ENCODE results near the gene ARFIP1.

ARFIP1 gene

DNA sequence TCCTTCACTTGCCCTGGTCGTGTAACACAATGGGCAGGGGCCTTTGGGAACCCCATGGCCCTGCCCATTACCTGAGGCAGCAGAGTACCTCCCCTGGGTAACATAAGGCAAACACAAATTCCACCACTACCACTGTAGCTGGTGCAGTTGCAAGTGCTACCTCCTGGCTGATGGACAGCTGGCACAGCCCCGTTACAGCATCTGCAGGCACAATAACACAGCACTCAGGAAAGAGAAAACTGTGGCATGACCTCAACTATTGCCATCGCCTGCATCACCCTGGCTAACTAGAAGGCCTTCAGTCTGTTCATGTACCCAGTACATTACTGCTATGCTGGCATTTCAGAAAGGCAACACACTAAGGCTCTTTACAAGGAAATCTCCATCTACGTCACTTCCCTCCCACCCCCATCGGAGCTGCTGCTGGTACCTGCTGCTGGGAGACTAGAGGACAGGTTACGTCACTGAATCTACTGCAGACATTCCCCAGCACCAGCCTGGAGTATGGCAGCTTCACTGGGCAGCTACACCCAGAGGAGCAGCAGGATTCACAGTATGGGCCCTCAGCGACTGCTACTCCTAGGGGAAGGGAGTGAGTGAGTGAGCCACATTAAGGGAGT lies 39.4 kb downstream of the ARFIP1 start:
- DNase-seq (ENCODE audit: low read depth) = no peak
- H3K4me3 ChIP-seq (ENCODE audit: low read length) = no peak overlapping the region
- TF ChIP-seq, protein P1, sequence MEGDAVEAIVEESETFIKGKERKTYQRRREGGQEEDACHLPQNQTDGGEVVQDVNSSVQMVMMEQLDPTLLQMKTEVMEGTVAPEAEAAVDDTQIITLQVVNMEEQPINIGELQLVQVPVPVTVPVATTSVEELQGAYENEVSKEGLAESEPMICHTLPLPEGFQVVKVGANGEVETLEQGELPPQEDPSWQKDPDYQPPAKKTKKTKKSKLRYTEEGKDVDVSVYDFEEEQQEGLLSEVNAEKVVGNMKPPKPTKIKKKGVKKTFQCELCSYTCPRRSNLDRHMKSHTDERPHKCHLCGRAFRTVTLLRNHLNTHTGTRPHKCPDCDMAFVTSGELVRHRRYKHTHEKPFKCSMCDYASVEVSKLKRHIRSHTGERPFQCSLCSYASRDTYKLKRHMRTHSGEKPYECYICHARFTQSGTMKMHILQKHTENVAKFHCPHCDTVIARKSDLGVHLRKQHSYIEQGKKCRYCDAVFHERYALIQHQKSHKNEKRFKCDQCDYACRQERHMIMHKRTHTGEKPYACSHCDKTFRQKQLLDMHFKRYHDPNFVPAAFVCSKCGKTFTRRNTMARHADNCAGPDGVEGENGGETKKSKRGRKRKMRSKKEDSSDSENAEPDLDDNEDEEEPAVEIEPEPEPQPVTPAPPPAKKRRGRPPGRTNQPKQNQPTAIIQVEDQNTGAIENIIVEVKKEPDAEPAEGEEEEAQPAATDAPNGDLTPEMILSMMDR (IDR thresholded peaks at IDR 0.05; ENCODE audit: insufficient read depth, low read depth, low read length, missing control alignments) = no peak

DNA sequence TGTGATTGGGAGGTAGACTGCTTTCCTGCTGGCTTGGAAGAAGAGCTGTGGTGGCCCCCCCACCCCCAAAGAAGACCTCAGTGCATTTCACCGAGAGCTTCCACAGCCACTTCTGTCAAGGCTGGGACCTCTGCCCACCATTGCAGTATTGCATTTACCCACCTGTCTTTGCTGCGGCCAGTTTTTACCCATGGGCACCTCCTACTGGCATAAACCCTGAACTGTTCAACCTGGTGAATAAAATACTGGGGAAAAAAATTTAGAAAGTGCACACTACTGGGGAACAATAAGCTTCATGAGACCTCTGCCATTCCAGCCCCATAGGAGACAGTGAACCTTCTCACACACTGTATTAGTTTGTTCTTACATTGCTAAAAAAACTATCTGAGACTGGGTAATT lies 40.3 kb downstream of the ARFIP1 start:
- no peak for DNase-seq (ENCODE audit: low read depth)
- no peak overlapping the region for H3K4me3 ChIP-seq (ENCODE audit: low read length)
- TF ChIP-seq, protein P1 (IDR thresholded peaks at IDR 0.05; ENCODE audit: insufficient read depth, low read depth, low read length, missing control alignments) = no peak

DNA sequence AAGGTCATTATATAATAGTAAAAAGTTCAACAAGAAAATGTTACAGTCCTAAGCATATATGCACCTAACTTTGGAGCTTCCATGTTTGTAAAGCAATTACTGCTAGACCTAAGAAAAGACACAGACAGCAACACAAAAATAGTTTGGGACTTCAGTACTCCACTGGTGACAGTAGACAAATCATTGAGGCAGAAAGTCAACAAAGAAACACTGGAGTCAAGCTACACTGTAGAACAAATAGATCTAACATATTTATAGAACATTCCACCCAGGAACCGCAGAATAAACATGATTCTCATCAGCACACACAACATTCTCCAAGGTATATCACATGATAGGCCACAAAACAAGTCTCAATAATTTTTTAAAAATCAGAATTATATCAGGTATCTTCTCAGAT lies 42.6 kb downstream of the ARFIP1 start:
- TF ChIP-seq, protein P1 (IDR thresholded peaks at IDR 0.05; ENCODE audit: insufficient read depth, low read depth, low read length, missing control alignments) = no peak
- DNase-seq (ENCODE audit: low read depth) = no peak
- no peak overlapping the region for H3K4me3 ChIP-seq (ENCODE audit: low read length)

DNA sequence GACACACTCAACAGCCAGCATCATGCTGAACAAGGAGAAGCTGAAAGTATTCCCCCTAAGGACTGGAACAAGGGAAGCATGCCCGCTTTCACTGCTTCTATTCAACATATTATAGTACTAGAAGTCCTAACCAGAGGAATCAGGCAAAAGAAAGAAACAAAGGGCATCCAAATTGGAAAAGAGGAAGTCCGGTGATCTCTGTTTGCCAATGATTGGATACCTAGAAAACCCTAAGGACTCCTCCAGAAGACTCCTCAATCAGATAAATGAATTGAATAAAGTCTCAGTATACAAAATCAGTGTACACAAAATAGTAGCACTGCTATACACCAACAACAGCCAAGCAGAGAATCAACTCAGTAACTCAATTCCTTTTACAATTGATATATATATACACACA lies 44.8 kb downstream of the ARFIP1 start:
- DNase-seq (ENCODE audit: low read depth) = no peak
- no peak overlapping the region for H3K4me3 ChIP-seq (ENCODE audit: low read length)
- TF ChIP-seq, protein P1 (IDR thresholded peaks at IDR 0.05; ENCODE audit: insufficient read depth, low read depth, low read length, missing control alignments) = no peak

DNA sequence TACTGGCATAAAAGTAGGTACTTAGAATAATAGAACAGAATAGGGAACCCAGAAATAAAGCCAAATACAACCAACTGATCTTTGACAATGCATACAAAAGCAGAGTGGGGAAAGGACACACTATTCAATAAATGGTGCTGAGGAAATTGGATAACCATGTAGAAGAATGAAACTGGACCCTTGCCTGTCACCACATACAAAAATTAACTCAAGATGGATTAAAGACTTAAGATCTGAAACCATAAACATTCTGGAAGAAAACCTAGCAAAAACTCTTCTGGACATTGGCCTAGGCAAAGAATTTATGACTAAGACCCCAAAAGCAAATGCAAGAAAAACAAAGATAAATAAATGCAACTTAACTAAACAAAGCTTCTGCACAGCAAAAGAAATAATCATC lies 45.6 kb downstream of the ARFIP1 start:
- DNase-seq (ENCODE audit: low read depth) = no peak
- TF ChIP-seq, protein P1 (IDR thresholded peaks at IDR 0.05; ENCODE audit: insufficient read depth, low read depth, low read length, missing control alignments) = no peak

DNA sequence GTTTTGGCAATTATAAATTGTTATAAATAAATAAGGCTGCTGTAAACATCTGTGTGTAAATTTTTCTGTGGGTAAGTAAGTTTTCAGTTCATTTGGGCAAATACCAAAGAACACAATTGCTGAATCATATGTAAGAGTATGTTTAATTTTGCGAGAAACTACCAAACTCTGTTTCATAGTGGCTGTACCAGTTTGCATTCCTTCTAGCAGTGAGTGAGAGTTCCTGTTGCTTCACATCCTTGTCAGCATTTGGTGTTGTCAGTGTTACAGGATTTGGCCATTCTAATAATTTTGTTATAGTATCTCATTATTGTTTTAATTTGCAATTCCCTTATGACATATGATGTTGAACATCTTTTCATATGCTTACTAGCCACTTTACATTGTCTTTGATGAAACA lies 48.4 kb downstream of the ARFIP1 start:
- H3K4me3 ChIP-seq (ENCODE audit: low read length) = no peak overlapping the region
- DNase-seq (ENCODE audit: low read depth) = peak; percentile 22
- TF ChIP-seq, protein P1 (IDR thresholded peaks at IDR 0.05; ENCODE audit: insufficient read depth, low read depth, low read length, missing control alignments) = no peak

More for the DNA sequence above, 45.6 kb downstream of the ARFIP1 start:
- H3K4me3 ChIP-seq (ENCODE audit: low read length) = no peak overlapping the region

DNA sequence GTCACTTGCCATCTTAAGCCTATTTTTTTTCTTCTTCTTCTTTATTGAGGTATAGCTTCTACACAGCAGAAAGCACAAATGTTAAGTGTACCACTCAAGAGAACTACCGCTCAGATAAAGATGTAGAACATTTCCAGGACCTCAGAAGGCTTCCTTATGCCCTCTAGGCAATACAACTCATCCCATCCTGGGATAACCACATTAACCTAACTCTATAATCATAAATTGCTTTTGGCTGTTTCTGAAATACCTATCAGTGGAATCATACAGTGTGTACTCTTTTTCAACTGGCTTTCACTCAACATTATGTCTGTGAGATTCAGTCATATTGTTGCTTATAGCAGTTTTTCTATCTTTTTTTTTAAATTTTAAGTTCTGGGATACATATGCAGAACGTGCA lies 51.7 kb downstream of the ARFIP1 start:
- TF ChIP-seq, protein P1 (IDR thresholded peaks at IDR 0.05; ENCODE audit: insufficient read depth, low read depth, low read length, missing control alignments) = no peak
- no peak overlapping the region for H3K4me3 ChIP-seq (ENCODE audit: low read length)
- peak; percentile 20 for DNase-seq (ENCODE audit: low read depth)
